ENCODE results near the gene MUC20.

MUC20 gene

DNA sequence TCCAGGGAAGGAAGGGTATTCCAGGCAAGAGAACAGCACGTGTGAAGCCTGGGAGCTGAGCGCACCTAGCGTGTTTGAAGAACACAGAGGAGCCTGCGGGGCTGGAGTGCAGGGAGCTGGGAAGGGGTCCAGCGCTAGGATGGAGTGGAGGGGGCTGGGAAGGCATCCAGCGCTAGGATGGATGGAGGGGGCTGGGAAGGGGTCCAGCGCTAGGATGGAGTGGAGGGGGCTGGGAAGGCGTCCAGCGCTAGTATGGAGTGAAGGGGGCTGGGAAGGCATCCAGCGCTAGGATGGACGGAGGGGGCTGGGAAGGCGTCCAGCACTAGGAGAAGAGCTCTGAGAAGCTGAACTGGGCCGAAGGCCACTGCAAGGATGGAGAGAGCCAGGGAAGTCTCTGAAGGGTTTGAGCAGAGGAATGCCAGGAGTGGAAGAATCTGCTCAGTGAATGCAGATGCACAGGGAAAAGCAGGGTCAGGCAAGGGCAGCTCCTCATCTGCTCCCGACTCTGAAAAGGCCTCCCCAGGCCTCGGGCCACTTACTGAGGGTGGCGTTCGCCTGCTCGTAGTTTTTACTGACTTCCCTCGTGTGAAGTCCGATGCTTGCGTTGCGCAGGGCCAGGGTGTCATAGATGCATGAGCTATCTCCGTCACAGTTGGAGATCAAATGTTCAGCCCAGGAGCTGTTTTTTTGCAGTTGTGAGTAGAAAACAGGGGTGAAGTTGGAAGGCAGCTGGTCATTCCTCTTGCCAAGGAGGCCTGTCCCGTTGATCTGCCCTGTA, 39.8 kb downstream of the MUC20 start:
- no CpG with 5 or more reads among the region's 24 CpGs for WGBS (ENCODE audit: extremely low coverage, insufficient coverage, insufficient read length)
- H2BK120ac ChIP-seq (ENCODE audit: insufficient read depth, low read length, poor library complexity) = no peak overlapping the region

DNA sequence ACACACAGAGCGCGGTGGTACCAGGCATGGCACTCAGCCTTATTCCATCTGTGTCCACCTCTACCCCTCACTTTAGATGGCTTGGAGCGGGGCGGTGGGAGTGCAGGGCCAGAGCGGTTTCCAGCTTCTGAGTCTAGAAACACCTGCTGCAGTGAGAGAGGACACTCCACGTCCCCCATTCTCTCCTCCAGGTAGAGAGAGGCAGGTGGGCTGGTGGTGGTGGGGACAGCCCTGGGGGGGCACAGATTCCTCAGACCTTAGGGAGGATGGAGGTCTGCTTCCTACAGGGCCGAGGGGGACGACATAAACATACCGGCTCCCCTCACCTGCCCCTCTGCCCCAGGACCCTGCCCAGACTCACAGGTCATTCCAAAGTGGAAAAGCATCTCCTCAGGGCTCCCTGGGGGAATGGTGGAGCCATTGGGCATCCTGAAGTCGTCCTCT, 40.4 kb downstream of the MUC20 start:
- H3K79me1 ChIP-seq (ENCODE audit: low read length) = no peaks in the 10 kb centered on the region
- no peak overlapping the region for H2AK5ac ChIP-seq (ENCODE audit: low read length)
- no peak overlapping the region for H3K4ac ChIP-seq (ENCODE audit: low read depth, low read length)
- no peak overlapping the region for H4K12ac ChIP-seq (ENCODE audit: low read depth, low read length)
- no peak overlapping the region for H3K23ac ChIP-seq (ENCODE audit: low read length)
- no peak for DNase-seq
- no peaks in the 10 kb centered on the region for H3K27me3 ChIP-seq (ENCODE audit: insufficient read depth, low read length)
- H3K79me2 ChIP-seq (ENCODE audit: control insufficient read depth, insufficient read depth, low read length, poor library complexity) = no peaks in the 10 kb centered on the region
- H3K27ac ChIP-seq (ENCODE audit: low read depth, low read length) = no peak overlapping the region
- no peak overlapping the region for H3K18ac ChIP-seq (ENCODE audit: low read length)
- H4K91ac ChIP-seq (ENCODE audit: low read depth, low read length) = no peak overlapping the region
- H4K8ac ChIP-seq (ENCODE audit: low read depth, low read length) = no peak overlapping the region
- H3K4me1 ChIP-seq (ENCODE audit: control insufficient read depth in 1 of 2, insufficient read depth in 2 of 2, low read length in 2 of 2) = no peaks in the 10 kb centered on the region
- H3K4me3 ChIP-seq (ENCODE audit: low read depth, low read length) = no peak overlapping the region
- H3K14ac ChIP-seq (ENCODE audit: low read length) = no peak overlapping the region
- H2BK5ac ChIP-seq (ENCODE audit: low read depth, low read length, poor library complexity) = no peak overlapping the region
- WGBS (ENCODE audit: extremely low coverage, insufficient coverage, insufficient read length) = no CpG with 5 or more reads among the region's 10 CpGs
- H2BK12ac ChIP-seq (ENCODE audit: low read length) = no peak overlapping the region
- H2AFZ ChIP-seq (ENCODE audit: insufficient read depth, low read length, poor library complexity) = no peak overlapping the region
- no peaks in the 10 kb centered on the region for H3K36me3 ChIP-seq (ENCODE audit: control insufficient read depth in 1 of 2, insufficient read depth in 2 of 2, low read length in 2 of 2)
- H3K9me3 ChIP-seq (ENCODE audit: insufficient read depth, low read depth, low read length) = peaks cover 2% of the 10 kb centered on the region
- no peak overlapping the region for H2BK120ac ChIP-seq (ENCODE audit: insufficient read depth, low read length, poor library complexity)
- H3K9ac ChIP-seq (ENCODE audit: low read length) = no peak overlapping the region
- H3K4me2 ChIP-seq (ENCODE audit: low read length) = no peak overlapping the region

More for the DNA sequence above, 39.8 kb downstream of the MUC20 start:
- Histone ChIP-seq H3K27me3 (ENCODE audit: insufficient read depth, low read length) (no peaks in the 10 kb centered on the region), H3K9ac (ENCODE audit: low read length) (no peak overlapping the region), H3K79me2 (ENCODE audit: control insufficient read depth, insufficient read depth, low read length, poor library complexity) (no peaks in the 10 kb centered on the region), H2BK5ac (ENCODE audit: low read depth, low read length, poor library complexity) (no peak overlapping the region), H2BK12ac (ENCODE audit: low read length) (no peak overlapping the region), H3K14ac (ENCODE audit: low read length) (no peak overlapping the region), H4K91ac (ENCODE audit: low read depth, low read length) (no peak overlapping the region), H2AK5ac (ENCODE audit: low read length) (no peak overlapping the region), H4K12ac (ENCODE audit: low read depth, low read length) (no peak overlapping the region), H4K8ac (ENCODE audit: low read depth, low read length) (no peak overlapping the region), H2AFZ (ENCODE audit: insufficient read depth, low read length, poor library complexity) (no peak overlapping the region), H3K36me3 (ENCODE audit: control insufficient read depth in 1 of 2, insufficient read depth in 2 of 2, low read length in 2 of 2) (no peaks in the 10 kb centered on the region), H3K4ac (ENCODE audit: low read depth, low read length) (no peak overlapping the region), H3K79me1 (ENCODE audit: low read length) (no peaks in the 10 kb centered on the region), H3K4me1 (ENCODE audit: control insufficient read depth in 1 of 2, insufficient read depth in 2 of 2, low read length in 2 of 2) (no peaks in the 10 kb centered on the region), H3K23ac (ENCODE audit: low read length) (no peak overlapping the region), H3K18ac (ENCODE audit: low read length) (no peak overlapping the region), H3K4me2 (ENCODE audit: low read length) (no peak overlapping the region), H3K9me3 (ENCODE audit: insufficient read depth, low read depth, low read length) (peaks cover 2% of the 10 kb centered on the region), H3K4me3 (ENCODE audit: low read depth, low read length) (no peak overlapping the region), H3K27ac (ENCODE audit: low read depth, low read length) (no peak overlapping the region)
- DNase-seq = no peak

DNA sequence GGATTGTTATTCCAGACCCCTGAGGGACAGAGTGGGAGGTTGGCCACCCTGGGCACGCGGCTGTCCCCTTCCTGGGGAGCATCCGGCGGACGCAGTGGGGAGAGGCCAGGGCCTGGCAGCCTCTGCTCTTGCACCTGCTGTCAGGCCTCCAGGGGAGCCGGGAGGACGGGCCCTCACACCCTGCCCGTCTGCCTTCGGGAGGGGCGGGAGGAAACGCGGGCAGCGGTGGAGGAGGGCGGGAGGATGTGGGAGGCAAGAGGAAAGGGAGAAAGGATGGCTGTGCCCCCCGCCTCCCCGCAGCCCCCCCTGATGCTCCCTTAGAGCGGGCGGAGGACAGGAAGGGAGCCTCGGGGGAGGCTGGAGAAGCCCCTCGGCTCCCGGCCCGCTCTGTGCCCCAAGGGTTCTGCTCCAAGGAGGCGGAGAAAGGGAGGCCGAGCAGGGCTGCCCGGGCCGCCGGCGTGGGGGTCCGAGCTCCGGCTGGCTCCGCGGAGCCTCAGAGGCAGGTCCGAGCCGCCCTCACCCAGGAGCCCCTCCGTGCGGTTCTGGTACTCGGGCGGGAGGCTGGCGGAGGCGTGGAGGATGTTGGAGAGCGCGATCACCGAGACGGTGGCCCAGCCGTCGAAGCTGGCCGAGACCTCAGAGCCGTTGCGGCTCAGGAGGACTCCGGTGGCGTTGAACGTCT, 40.9 kb downstream of the MUC20 start:
- no CpG with 5 or more reads among the region's 52 CpGs for WGBS (ENCODE audit: extremely low coverage, insufficient coverage, insufficient read length)
- Histone ChIP-seq H4K8ac (ENCODE audit: low read depth, low read length) (no peak overlapping the region), H3K23ac (ENCODE audit: low read length) (no peak overlapping the region), H2BK120ac (ENCODE audit: insufficient read depth, low read length, poor library complexity) (no peak overlapping the region), H3K4ac (ENCODE audit: low read depth, low read length) (no peak overlapping the region), H3K18ac (ENCODE audit: low read length) (no peak overlapping the region), H4K12ac (ENCODE audit: low read depth, low read length) (no peak overlapping the region), H3K27ac (ENCODE audit: low read depth, low read length) (no peak overlapping the region), H3K36me3 (ENCODE audit: control insufficient read depth in 1 of 2, insufficient read depth in 2 of 2, low read length in 2 of 2) (no peaks in the 10 kb centered on the region), H3K79me1 (ENCODE audit: low read length) (no peaks in the 10 kb centered on the region), H2BK12ac (ENCODE audit: low read length) (no peak overlapping the region), H2BK5ac (ENCODE audit: low read depth, low read length, poor library complexity) (no peak overlapping the region), H3K27me3 (ENCODE audit: insufficient read depth, low read length) (no peaks in the 10 kb centered on the region), H2AK5ac (ENCODE audit: low read length) (no peak overlapping the region), H3K79me2 (ENCODE audit: control insufficient read depth, insufficient read depth, low read length, poor library complexity) (no peaks in the 10 kb centered on the region), H3K4me2 (ENCODE audit: low read length) (no peak overlapping the region), H2AFZ (ENCODE audit: insufficient read depth, low read length, poor library complexity) (no peak overlapping the region), H4K91ac (ENCODE audit: low read depth, low read length) (no peak overlapping the region), H3K4me3 (ENCODE audit: low read depth, low read length) (no peak overlapping the region), H3K14ac (ENCODE audit: low read length) (no peak overlapping the region), H3K9me3 (ENCODE audit: insufficient read depth, low read depth, low read length) (peaks cover 4% of the 10 kb centered on the region), H3K9ac (ENCODE audit: low read length) (no peak overlapping the region), H3K4me1 (ENCODE audit: control insufficient read depth in 1 of 2, insufficient read depth in 2 of 2, low read length in 2 of 2) (no peaks in the 10 kb centered on the region)
- DNase-seq = no peak

DNA sequence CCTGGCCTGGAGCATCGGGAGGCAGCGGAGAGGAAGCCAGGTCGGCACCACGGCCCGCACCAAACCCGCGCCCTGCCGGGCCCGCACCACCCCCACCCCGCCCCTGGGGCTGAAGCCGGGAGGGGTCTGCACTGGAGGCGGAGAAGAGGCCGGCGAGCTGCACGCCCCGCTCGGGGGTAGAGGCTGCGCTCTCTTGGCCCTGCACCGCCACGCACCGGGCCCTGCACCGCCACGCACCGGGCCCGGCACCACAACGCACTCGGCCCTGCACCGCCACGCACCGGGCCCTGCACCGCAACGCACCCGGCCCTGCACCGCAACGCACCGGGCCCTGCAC, 41.4 kb downstream of the MUC20 start:
- no peak overlapping the region for H4K12ac ChIP-seq (ENCODE audit: low read depth, low read length)
- no peak overlapping the region for H3K18ac ChIP-seq (ENCODE audit: low read length)
- H3K79me1 ChIP-seq (ENCODE audit: low read length) = no peaks in the 10 kb centered on the region
- H3K4me1 ChIP-seq (ENCODE audit: control insufficient read depth in 1 of 2, insufficient read depth in 2 of 2, low read length in 2 of 2) = no peaks in the 10 kb centered on the region
- H2AFZ ChIP-seq (ENCODE audit: insufficient read depth, low read length, poor library complexity) = no peak overlapping the region
- H3K4ac ChIP-seq (ENCODE audit: low read depth, low read length) = no peak overlapping the region
- no peak overlapping the region for H3K9ac ChIP-seq (ENCODE audit: low read length)
- H2BK5ac ChIP-seq (ENCODE audit: low read depth, low read length, poor library complexity) = no peak overlapping the region
- H2AK5ac ChIP-seq (ENCODE audit: low read length) = no peak overlapping the region
- peaks cover 5% of the 10 kb centered on the region for H3K9me3 ChIP-seq (ENCODE audit: insufficient read depth, low read depth, low read length)
- H2BK12ac ChIP-seq (ENCODE audit: low read length) = no peak overlapping the region
- no peaks in the 10 kb centered on the region for H3K79me2 ChIP-seq (ENCODE audit: control insufficient read depth, insufficient read depth, low read length, poor library complexity)
- no peak overlapping the region for H3K4me3 ChIP-seq (ENCODE audit: low read depth, low read length)
- DNase-seq = no peak
- H4K91ac ChIP-seq (ENCODE audit: low read depth, low read length) = no peak overlapping the region
- no peaks in the 10 kb centered on the region for H3K27me3 ChIP-seq (ENCODE audit: insufficient read depth, low read length)
- H3K14ac ChIP-seq (ENCODE audit: low read length) = no peak overlapping the region
- no peak overlapping the region for H4K8ac ChIP-seq (ENCODE audit: low read depth, low read length)
- H3K27ac ChIP-seq (ENCODE audit: low read depth, low read length) = no peak overlapping the region
- no peaks in the 10 kb centered on the region for H3K36me3 ChIP-seq (ENCODE audit: control insufficient read depth in 1 of 2, insufficient read depth in 2 of 2, low read length in 2 of 2)
- no CpG with 5 or more reads among the region's 36 CpGs for WGBS (ENCODE audit: extremely low coverage, insufficient coverage, insufficient read length)
- no peak overlapping the region for H3K4me2 ChIP-seq (ENCODE audit: low read length)
- no peak overlapping the region for H2BK120ac ChIP-seq (ENCODE audit: insufficient read depth, low read length, poor library complexity)
- H3K23ac ChIP-seq (ENCODE audit: low read length) = no peak overlapping the region
